Stimulated activated CD8-positive, alpha-beta memory T cell treated with anti-CD3 and anti-CD28 coated beads, Interleukin-12 subunit alpha, Interleukin-12 subunit beta, amount 100 ng/mL, for 4 hours (primary cell): ENCODE results near the gene CISTR.
"Not testable (repeated sequence)": the region's sequence is repeated elsewhere in the genome, so short reads cannot be mapped to it uniquely, and the experiment has no call there.

Experiments
- DNase-seq: peaks from one replicate; pipeline ENCODE4 v3.0.0-alpha.2; 2020; ENCODE audit warnings: low read depth

CISTR gene

GRCh38 chr12:53751336-53752191, at the start of gene CISTR:
TSS of gene CISTR (minus strand) at chr12:53751979.
- DNase-seq, result no peak

GRCh38 chr12:53798575-53798974, 46.8 kb upstream of the CISTR start:
- no peak for DNase-seq

- no peak for DNase-seq
These were observed 44.1 kb upstream of the CISTR start for GRCh38 chr12:53795927-53796326.

- DNase-seq, result no peak
These were observed 41.4 kb upstream of the CISTR start for GRCh38 chr12:53793221-53793620.

GRCh38 chr12:53791735-53792326, 40.1 kb upstream of the CISTR start:
- no peak for DNase-seq

- no peak for DNase-seq
These were observed 37.8 kb upstream of the CISTR start for GRCh38 chr12:53789570-53789969.

- DNase-seq, result no peak
These were observed 37.1 kb upstream of the CISTR start for GRCh38 chr12:53788892-53789291.

- no peak for DNase-seq
These were observed 34.6 kb upstream of the CISTR start for GRCh38 chr12:53786411-53786810.

GRCh38 chr12:53785161-53785560, 33.4 kb upstream of the CISTR start:
- no peak for DNase-seq

GRCh38 chr12:53782093-53782703, 30.4 kb upstream of the CISTR start:
- DNase-seq, result no peak

- DNase-seq, result no peak
These were observed 29.5 kb upstream of the CISTR start for GRCh38 chr12:53781228-53781801.

- no peak for DNase-seq
These were observed 28.5 kb upstream of the CISTR start for GRCh38 chr12:53780323-53780722.

- DNase-seq, result not testable (repeated sequence)
These were observed 27.9 kb upstream of the CISTR start for GRCh38 chr12:53779679-53780078.

GRCh38 chr12:53777936-53778644, 26.3 kb upstream of the CISTR start:
- DNase-seq, result no peak

GRCh38 chr12:53777412-53777811, 25.6 kb upstream of the CISTR start:
- DNase-seq, result no peak

GRCh38 chr12:53776872-53777271, 25.1 kb upstream of the CISTR start:
- no peak for DNase-seq

GRCh38 chr12:53775478-53776145, 23.8 kb upstream of the CISTR start:
- no peak for DNase-seq

GRCh38 chr12:53770281-53770680, 18.5 kb upstream of the CISTR start:
- no peak for DNase-seq

- no peak for DNase-seq
These were observed 17.2 kb upstream of the CISTR start for GRCh38 chr12:53768976-53769375.

GRCh38 chr12:53766881-53767280, 15.1 kb upstream of the CISTR start:
- no peak for DNase-seq

GRCh38 chr12:53765891-53766290, 14.1 kb upstream of the CISTR start:
- DNase-seq, result no peak

- no peak for DNase-seq
These were observed 12.8 kb upstream of the CISTR start for GRCh38 chr12:53764615-53765014.
